Heart right ventricle (tissue), 16 donors: ENCODE results near the gene MRPS7. TPM values are rescaled to one million over a fixed set of nuclear protein-coding genes. Genes with fewer than 3 reads are reported as not detected.

Source experiments
- ATAC-seq, 8 donors: fragments of 200-7000 bp; cut with Tn5 transposase; one replicate each; pipeline ENCODE4 v1.9.1; 2020; ENCODE audit warnings: mild to moderate bottlenecking in 8 of 8, moderate library complexity in 8 of 8, moderate number of reproducible peaks in 1 of 8
- DNase-seq, 2 donors: peaks; one replicate each; pipeline ENCODE4 v3.0.0-alpha.2; 2020
- H3K27ac ChIP-seq, 10 donors: fragments of 200-600 bp; sonication (generic) in 2 of 10; one replicate each; pipeline versions ENCODE4 v1.5.0 to v1.8.0; 2020 to 2022; ENCODE audit warnings: mild to moderate bottlenecking in 3 of 10
- H3K27me3 ChIP-seq, 7 donors: fragments of 200-600 bp; one replicate each; pipeline ENCODE4 v1.8.0; 2021 to 2022; ENCODE audit warnings: mild to moderate bottlenecking in 2 of 7
- H3K36me3 ChIP-seq, 9 donors: fragments of 200-600 bp; sonication (generic) in 1 of 9; one replicate each; pipeline versions ENCODE4 v1.5.0 to v1.8.0; 2020 to 2022; ENCODE audit warnings: mild to moderate bottlenecking in 2 of 9
- H3K4me1 ChIP-seq, 9 donors: fragments of 200-600 bp; sonication (generic) in 1 of 9; one replicate each; pipeline versions ENCODE4 v1.5.0 to v1.8.0; 2020 to 2022; ENCODE audit warnings: mild to moderate bottlenecking in 4 of 9
- H3K4me3 ChIP-seq, 10 donors: fragments of 200-600 bp; sonication (generic) in 2 of 10; one replicate each; pipeline versions ENCODE4 v1.5.0 to v1.8.0; 2020 to 2022; ENCODE audit warnings: mild to moderate bottlenecking in 7 of 10, moderate library complexity in 2 of 10
- H3K9me3 ChIP-seq, 11 donors: fragments of 200-600 bp in 10 of 11; sonication (generic) in 2 of 11; one replicate each; pipeline versions ENCODE4 v1.5.0 to v1.8.0; 2013 to 2022; ENCODE audit warnings: mild to moderate bottlenecking in 2 of 11, control low read depth in 1 of 11, moderate library complexity in 1 of 11
- WGBS, 2 donors: extraction: QIAGEN DNeasy Blood & Tissue Kit; methylation state at CpG; one replicate each; pipeline ENCODE4 v1.1.7; 2013; ENCODE audit warnings: inconsistent platforms in 1 of 2; 5-methylcytosine and 5-hydroxymethylcytosine counted together
- intact Hi-C, 10 donors: fragments of 100-400 bp; cut with DNase I; formaldehyde crosslinking; loops; one replicate each; pipeline versions ENCODE4 v1.11.1 to v1.14.2; 2022
- polyA plus RNA-seq, 2 donors: library from polyadenylated mRNA; stranded (reverse); fragments of 200-250 nt; gene quantifications; one replicate each; pipeline ENCODE4 v1.2.3, GENCODE V29; 2013
- total RNA-seq, 10 donors: library from RNA; stranded (reverse); fragmentation: NEBNext Ultra II Directional in 3 of 10; extraction: Animal tissue kit (Norgen Biotek cat#: 25700) in 3 of 10; gene quantifications; one replicate each; pipeline versions ENCODE4 v1.2.1 to v1.2.4, GENCODE V29; 2021 to 2023
- TF ChIP-seq, protein P1 (sequence below), 9 donors: fragments of 200-600 bp; sonication (generic) in 2 of 9; IDR thresholded peaks; one replicate each; pipeline versions ENCODE4 v1.5.0 to v1.8.0; 2021 to 2022; ENCODE audit warnings: antibody characterized with exemption in 9 of 9, mild to moderate bottlenecking in 5 of 9, moderate library complexity in 1 of 9
- donor health status: Arrhythmogenic right ventricular cardiomyopathy.
- donor health status: ischemic (EF 13 %, LVEDD 7.1; RV severe dilation, severe dysfunction).
- donor health status: healthy with polysubstance abuse.
- donor health status: DM: no; HTN: yes; CAD: no.
- donor health status: DM: no; HTN: no; CAD: no.
- donor health status: ischemic (EF 25% LVEDD 6.9; RV normal size, moderate dysfunction).
- donor health status: ischemic (EF 25% LVEDD 5.7; RV mildly dilated, moderate dysfunction).
- donor health status: healthy.
- donor health status: DM: yes; HTN: yes; CAD: no.
- donor health status: Ischemic cardiomyopathy.
- donor health status: ischemic (EF 35%, LVEDD 5.7; RV mildly dilated, moderate dysfunction).
- donor health status: nonischemic (EF 11% LVEDD 7.7; RV severe dilation, severe dysfunction).
- donor health status: DM: yes; HTN: yes; CAD: no.
- donor health status: PGD.
- donor health status: ischemic (EF 29% LVEDD 5.4; RV normal size, mild dysfunction).
- donor health status: nonischemic (EF 23%, LVEDD 6.1; RV moderate dilation, normal function).

The MRPS7 gene
- total and polyA plus RNA-seq, 12 donors, result 98.9 to 179 (median 144) TPM

DNA sequence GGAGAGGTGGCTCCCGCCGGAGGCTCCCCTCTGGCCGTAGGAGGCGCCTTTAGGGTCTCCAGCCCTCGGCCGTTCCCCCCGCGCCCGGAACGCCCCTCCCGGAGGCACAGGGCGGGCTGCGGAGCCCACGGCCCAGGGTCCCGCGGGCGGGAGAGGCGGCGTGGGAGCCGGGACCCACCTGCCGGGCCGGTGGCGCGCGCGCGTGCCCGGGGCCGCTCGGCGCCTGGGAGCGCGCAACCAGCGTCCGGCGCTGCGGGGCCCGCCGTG lies 9.2 kb downstream of the MRPS7 start, which contains the start of gene MIF4GD:
Gene MIF4GD, minus strand, starts transcription at position 266 of the 267 bp plus-strand sequence. CDS start 1,036 bp downstream, outside the sequence.
- no peak for ATAC-seq
- TF ChIP-seq, protein P1, sequence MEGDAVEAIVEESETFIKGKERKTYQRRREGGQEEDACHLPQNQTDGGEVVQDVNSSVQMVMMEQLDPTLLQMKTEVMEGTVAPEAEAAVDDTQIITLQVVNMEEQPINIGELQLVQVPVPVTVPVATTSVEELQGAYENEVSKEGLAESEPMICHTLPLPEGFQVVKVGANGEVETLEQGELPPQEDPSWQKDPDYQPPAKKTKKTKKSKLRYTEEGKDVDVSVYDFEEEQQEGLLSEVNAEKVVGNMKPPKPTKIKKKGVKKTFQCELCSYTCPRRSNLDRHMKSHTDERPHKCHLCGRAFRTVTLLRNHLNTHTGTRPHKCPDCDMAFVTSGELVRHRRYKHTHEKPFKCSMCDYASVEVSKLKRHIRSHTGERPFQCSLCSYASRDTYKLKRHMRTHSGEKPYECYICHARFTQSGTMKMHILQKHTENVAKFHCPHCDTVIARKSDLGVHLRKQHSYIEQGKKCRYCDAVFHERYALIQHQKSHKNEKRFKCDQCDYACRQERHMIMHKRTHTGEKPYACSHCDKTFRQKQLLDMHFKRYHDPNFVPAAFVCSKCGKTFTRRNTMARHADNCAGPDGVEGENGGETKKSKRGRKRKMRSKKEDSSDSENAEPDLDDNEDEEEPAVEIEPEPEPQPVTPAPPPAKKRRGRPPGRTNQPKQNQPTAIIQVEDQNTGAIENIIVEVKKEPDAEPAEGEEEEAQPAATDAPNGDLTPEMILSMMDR (IDR thresholded peaks at IDR 0.05), result no peak
- H3K27ac ChIP-seq, result peak within 1 kb of the TSS; percentile 90 to 99 (median 97)
- 0 to 1% methylated on average over 15 to 39 of the region's 39 CpGs for WGBS, 2 donors
- peaks cover 0 to 33% (median 11%) of the 10 kb centered on the region in 9 donors for H3K36me3 ChIP-seq
- H3K4me1 ChIP-seq, result peaks cover 4 to 56% (median 37%) of the 10 kb centered on the region in 9 donors
- H3K4me3 ChIP-seq, result peak within 1 kb of the TSS; percentile 69 to 100 (median 96)
- no peaks in the 10 kb centered on the region for H3K27me3 ChIP-seq
- intact Hi-C loops, result loop anchor here in 4 of 10 donors (2.0 to 5.0 kb wide), 3 partner anchors 18 to 141 kb away; partner anchors contain the start of genes GRB2 (in 1 of the 4) and SLC25A19 (in 1 of the 4)
- DNase-seq, result no peak
- no peaks in the 10 kb centered on the region for H3K9me3 ChIP-seq

DNA sequence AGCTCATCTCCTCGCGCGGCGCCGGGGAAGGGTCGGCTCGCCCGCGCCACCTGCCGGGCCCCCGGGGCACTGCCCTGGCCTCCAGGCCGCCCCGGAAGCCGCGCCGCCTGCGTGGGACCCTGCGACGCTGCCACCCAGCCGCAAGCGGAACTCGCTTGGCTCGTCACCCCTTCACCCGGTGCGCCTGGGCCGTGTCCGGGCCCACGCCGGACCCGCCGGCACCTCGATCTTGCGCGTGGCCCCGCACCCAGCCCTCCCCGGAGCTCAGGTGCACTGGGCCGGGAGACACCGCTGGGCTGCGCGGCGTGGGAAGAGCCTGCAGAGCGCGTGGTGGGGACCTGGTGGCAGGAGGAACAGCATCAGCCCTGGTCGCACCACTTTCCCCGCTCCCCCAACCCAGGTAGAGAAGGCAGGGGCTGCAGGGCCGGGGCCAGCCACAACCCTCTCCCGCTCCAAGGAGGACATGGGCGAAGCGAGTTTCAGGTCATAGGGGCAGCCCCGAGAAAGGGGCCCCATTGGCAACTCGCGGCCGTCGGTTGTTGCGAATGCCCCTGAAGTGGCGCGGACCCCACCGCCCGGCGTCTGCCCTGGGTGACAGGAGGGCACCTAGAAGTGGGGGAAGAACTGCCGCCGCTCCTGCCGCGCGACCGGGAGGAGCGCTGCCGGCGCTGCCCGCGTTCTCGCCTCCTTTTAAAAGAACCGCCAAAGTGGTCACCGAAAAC lies 9.7 kb downstream of the MRPS7 start:
- Histone ChIP-seq H3K4me3 (peak overlapping the region; percentile 65 to 100 (median 96)), H3K9me3 (no peaks in the 10 kb centered on the region), H3K4me1 (peaks cover 4 to 52% (median 37%) of the 10 kb centered on the region in 9 donors), H3K27me3 (no peaks in the 10 kb centered on the region), H3K27ac (peak overlapping the region; percentile 81 to 98 (median 91)), H3K36me3 (peaks cover 0 to 28% (median 7%) of the 10 kb centered on the region in 9 donors)
- DNase-seq, result peak; percentile 78 to 83
- peak; percentile 60 to 90 (median 72) for ATAC-seq
- intact Hi-C loops, result loop anchor here in 4 of 10 donors (2.0 to 5.0 kb wide), 3 partner anchors 17 to 141 kb away; partner anchors contain the start of genes GRB2 (in 1 of the 4) and SLC25A19 (in 1 of the 4)
- 0% methylated on average over 67 to 74 of the region's 74 CpGs for WGBS, 2 donors
- TF ChIP-seq, protein P1 (IDR thresholded peaks at IDR 0.05), result peak; percentile 60 to 95 (median 81)

DNA sequence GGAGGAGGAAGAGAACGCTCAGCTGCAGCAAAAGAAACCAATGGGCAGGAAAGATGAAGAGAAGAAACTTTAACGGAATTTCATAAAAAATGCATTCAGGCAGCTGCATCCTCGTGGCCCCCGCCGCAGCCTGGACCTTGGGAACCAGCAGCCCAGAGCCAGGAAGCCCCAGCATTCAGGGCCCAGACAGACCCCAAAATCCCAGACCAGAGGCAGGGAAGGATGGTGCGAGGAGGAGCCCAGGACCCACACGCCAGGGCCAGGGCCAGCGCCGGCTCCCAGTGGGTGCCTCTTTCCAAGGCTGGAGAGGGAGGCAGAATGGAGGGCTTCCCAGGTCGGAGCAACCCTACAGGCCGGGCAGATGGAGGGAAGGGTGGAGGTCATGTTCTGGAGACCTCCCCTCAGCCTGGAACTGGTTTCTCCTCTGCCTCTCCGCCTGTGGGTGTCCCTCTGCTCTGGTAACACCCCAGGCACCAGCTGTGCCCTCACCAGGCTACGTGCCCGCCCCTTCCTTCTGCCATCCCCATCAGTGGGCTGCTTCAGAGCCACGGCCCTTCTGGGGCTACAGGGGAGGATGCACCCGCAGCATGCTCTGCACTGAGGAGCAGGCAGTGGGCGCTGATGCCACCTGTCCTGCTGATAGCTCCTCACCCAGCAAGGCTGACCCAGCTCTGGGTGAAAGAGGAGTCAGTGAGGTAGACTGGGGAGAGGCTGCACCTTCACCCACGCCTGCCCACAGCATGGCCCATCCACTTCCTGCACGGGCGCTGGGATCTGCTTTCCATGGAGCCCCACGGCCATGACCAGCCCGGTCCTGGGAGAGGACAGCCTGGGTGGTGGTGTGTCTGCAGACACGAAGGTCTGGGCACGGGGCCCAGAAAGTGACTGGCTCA lies 10.5 kb downstream of the MRPS7 start:
- H3K27me3 ChIP-seq, result no peaks in the 10 kb centered on the region
- peak in 6 of 8 donors; percentile 20 to 63 (median 26) for ATAC-seq
- TF ChIP-seq, protein P1 (IDR thresholded peaks at IDR 0.05), result no peak
- peak in 1 of 2 donors; percentile 70 for DNase-seq
- no peaks in the 10 kb centered on the region for H3K9me3 ChIP-seq
- peak overlapping the region; percentile 65 to 100 (median 96) for H3K4me3 ChIP-seq
- H3K36me3 ChIP-seq, result peaks cover 0 to 27% (median 0%) of the 10 kb centered on the region in 9 donors
- peaks cover 4 to 49% (median 37%) of the 10 kb centered on the region in 9 donors for H3K4me1 ChIP-seq
- intact Hi-C loops, result loop anchor here in 4 of 10 donors (2.0 to 5.0 kb wide), 3 partner anchors 17 to 140 kb away; partner anchors contain the start of genes GRB2 (in 1 of the 4) and SLC25A19 (in 1 of the 4)
- WGBS, 2 donors, result 53 to 59% methylated on average over 24 of the region's 24 CpGs
- peak overlapping the region in 9 of 10 donors; percentile 81 to 98 (median 90) for H3K27ac ChIP-seq

DNA sequence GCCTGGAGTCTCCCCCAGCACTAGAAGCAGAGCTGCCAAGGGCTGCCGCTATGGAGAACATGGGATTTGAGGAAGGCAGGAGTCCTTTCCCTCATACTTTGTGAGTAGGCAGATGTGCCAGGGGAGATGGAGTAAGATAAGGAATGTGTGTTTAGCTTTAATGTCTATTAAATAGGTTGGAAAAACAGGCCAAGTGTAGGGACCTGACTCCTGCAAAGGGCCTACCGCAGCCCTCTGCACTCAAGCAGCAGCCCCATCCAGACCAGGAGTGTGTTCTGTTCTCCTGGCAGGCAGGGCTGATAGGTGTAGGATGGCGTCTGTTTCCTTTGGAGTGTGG lies 11.1 kb downstream of the MRPS7 start:
- ATAC-seq (peak in 1 of 8 donors; percentile 3), DNase-seq (no peak)
- Histone ChIP-seq H3K36me3 (peaks cover 0 to 31% (median 0%) of the 10 kb centered on the region in 9 donors), H3K4me3 (peak overlapping the region in 1 of 10 donors; percentile 100), H3K4me1 (peaks cover 4 to 43% (median 31%) of the 10 kb centered on the region in 9 donors), H3K27me3 (no peaks in the 10 kb centered on the region), H3K27ac (peak overlapping the region in 4 of 10 donors; percentile 1 to 97 (median 20)), H3K9me3 (no peaks in the 10 kb centered on the region)
- TF ChIP-seq, protein P1 (IDR thresholded peaks at IDR 0.05), result no peak
- WGBS, 2 donors, result 48 to 59% methylated on average over 3 of the region's 3 CpGs
- intact Hi-C loops, result loop anchor here in 3 of 10 donors (5.0 kb wide), 2 partner anchors 134 to 139 kb away; partner anchors contain the start of gene GRB2 (in 1 of the 3)
